ES-I3 (cell line): ENCODE data around the gene GGTLC3.
"Not testable (repeated sequence)": the region's sequence is repeated elsewhere in the genome, so short reads cannot be mapped to it uniquely, and the experiment has no call there.

Experiments
- H3K36me3 ChIP-seq: 2 replicates; pipeline ENCODE4 v1.6.1; 2013; ENCODE audit warnings: mild to moderate bottlenecking, low read length, control low read depth, moderate library complexity; ENCODE audit not compliant: insufficient read depth
- H3K4me1 ChIP-seq: 2 replicates; pipeline ENCODE4 v1.6.1; 2013; ENCODE audit warnings: mild to moderate bottlenecking, control low read depth, low read length; ENCODE audit not compliant: insufficient read depth
- H3K9ac ChIP-seq: 2 replicates; pipeline ENCODE4 v1.6.1; 2013; ENCODE audit warnings: low read depth, mild to moderate bottlenecking, low read length, moderate library complexity
- H3K9me3 ChIP-seq: 2 replicates; pipeline ENCODE4 v1.6.1; 2013; ENCODE audit warnings: mild to moderate bottlenecking, low read length, moderate library complexity; ENCODE audit not compliant: control insufficient read depth, insufficient read depth

Gene GGTLC3

GRCh38 chr22:18518061-18518460, at the start of gene GGTLC3:
TSS of gene GGTLC3 (minus strand) at chr22:18518161. CDS start at chr22:18517897, 264 bp downstream.
- H3K36me3 ChIP-seq, H3K4me1 ChIP-seq, H3K9ac ChIP-seq, H3K9me3 ChIP-seq: not testable (repeated sequence)

- H3K9ac ChIP-seq, H3K9me3 ChIP-seq, H3K4me1 ChIP-seq, H3K36me3 ChIP-seq: not testable (repeated sequence)
Measured at GRCh38 chr22:18560099-18560974, 42.4 kb upstream of the GGTLC3 start.

GRCh38 chr22:18558939-18559338, 41.0 kb upstream of the GGTLC3 start:
- not testable (repeated sequence) for H3K4me1 ChIP-seq, H3K36me3 ChIP-seq, H3K9me3 ChIP-seq, H3K9ac ChIP-seq

GRCh38 chr22:18558516-18558915, 40.6 kb upstream of the GGTLC3 start:
- not testable (repeated sequence) for H3K36me3 ChIP-seq, H3K4me1 ChIP-seq, H3K9me3 ChIP-seq, H3K9ac ChIP-seq

GRCh38 chr22:18554280-18555256, 36.6 kb upstream of the GGTLC3 start:
- H3K4me1 ChIP-seq, H3K9me3 ChIP-seq, H3K9ac ChIP-seq, H3K36me3 ChIP-seq: not testable (repeated sequence)

GRCh38 chr22:18552839-18553597, 35.1 kb upstream of the GGTLC3 start:
- not testable (repeated sequence) for H3K9me3 ChIP-seq, H3K36me3 ChIP-seq, H3K4me1 ChIP-seq, H3K9ac ChIP-seq

GRCh38 chr22:18551046-18551445, 33.1 kb upstream of the GGTLC3 start:
- not testable (repeated sequence) for H3K36me3 ChIP-seq, H3K4me1 ChIP-seq, H3K9me3 ChIP-seq

GRCh38 chr22:18549458-18550179, 31.7 kb upstream of the GGTLC3 start:
- H3K9ac ChIP-seq, H3K4me1 ChIP-seq, H3K9me3 ChIP-seq: not testable (repeated sequence)

More at GRCh38 chr22:18551046-18551445, 33.1 kb upstream of the GGTLC3 start:
- H3K9ac ChIP-seq, result not testable (repeated sequence)

GRCh38 chr22:18544615-18545014, 26.7 kb upstream of the GGTLC3 start:
- not testable (repeated sequence) for H3K9ac ChIP-seq, H3K36me3 ChIP-seq, H3K9me3 ChIP-seq

More at GRCh38 chr22:18549458-18550179, 31.7 kb upstream of the GGTLC3 start:
- H3K36me3 ChIP-seq, result not testable (repeated sequence)

GRCh38 chr22:18543400-18543799, 25.4 kb upstream of the GGTLC3 start:
- not testable (repeated sequence) for H3K4me1 ChIP-seq, H3K9ac ChIP-seq, H3K9me3 ChIP-seq, H3K36me3 ChIP-seq

More at GRCh38 chr22:18544615-18545014, 26.7 kb upstream of the GGTLC3 start:
- H3K4me1 ChIP-seq, result not testable (repeated sequence)

GRCh38 chr22:18539994-18540393, 22.0 kb upstream of the GGTLC3 start:
- not testable (repeated sequence) for H3K4me1 ChIP-seq, H3K9ac ChIP-seq, H3K36me3 ChIP-seq, H3K9me3 ChIP-seq

GRCh38 chr22:18534315-18534714, 16.4 kb upstream of the GGTLC3 start:
- H3K36me3 ChIP-seq, H3K9me3 ChIP-seq, H3K9ac ChIP-seq, H3K4me1 ChIP-seq: not testable (repeated sequence)

GRCh38 chr22:18533633-18534032, 15.7 kb upstream of the GGTLC3 start:
- H3K4me1 ChIP-seq, H3K36me3 ChIP-seq, H3K9me3 ChIP-seq, H3K9ac ChIP-seq: not testable (repeated sequence)
